RPMI7951 (cell line): ENCODE measurements around the gene MAMDC2. TPM values are rescaled to one million over a fixed set of nuclear protein-coding genes. Genes with fewer than 3 reads are reported as not detected.

Experiments
- DNase-seq: peaks from one replicate; pipeline ENCODE4 v3.0.0-alpha.2; 2012; ENCODE audit warnings: low read depth
- total RNA-seq: library from RNA; depleted of rRNA; stranded (reverse); fragments of >200 nt; shearing (Covaris generic); gene quantifications from 2 replicates; pipeline ENCODE4 v1.2.3, GENCODE V29; 2014

Gene MAMDC2
- total RNA-seq, 1 experiment from 2014 or later, result not detected

GRCh38 chr9:70038171-70038621 lies 5.5 kb upstream of the MAMDC2 start:
- peak; percentile 38 for DNase-seq

- no peak for DNase-seq
These were observed 3.2 kb upstream of the MAMDC2 start for GRCh38 chr9:70040376-70040903.

- no peak for DNase-seq
These were observed 1.0 kb upstream of the MAMDC2 start for GRCh38 chr9:70042461-70043215.

GRCh38 chr9:70043285-70043684 lies 363 bp upstream of the MAMDC2 start:
- no peak for DNase-seq

GRCh38 chr9:70044490-70045307 lies 1.1 kb downstream of the MAMDC2 start:
- DNase-seq, result no peak

GRCh38 chr9:70045452-70045851 lies 1.8 kb downstream of the MAMDC2 start:
- DNase-seq, result no peak

- peak; percentile 33 for DNase-seq
These were observed 2.8 kb downstream of the MAMDC2 start for GRCh38 chr9:70046274-70047070.

GRCh38 chr9:70049236-70049635 lies 5.6 kb downstream of the MAMDC2 start:
- DNase-seq, result peak; percentile 83

GRCh38 chr9:70049672-70050271 lies 6.1 kb downstream of the MAMDC2 start:
- peak; percentile 83 for DNase-seq

GRCh38 chr9:70052768-70053167 lies 9.1 kb downstream of the MAMDC2 start:
- no peak for DNase-seq

GRCh38 chr9:70053864-70054263 lies 10.2 kb downstream of the MAMDC2 start:
- DNase-seq, result peak; percentile 71

GRCh38 chr9:70054521-70054920 lies 10.9 kb downstream of the MAMDC2 start:
- no peak for DNase-seq

GRCh38 chr9:70055406-70056210 lies 12.0 kb downstream of the MAMDC2 start:
- DNase-seq, result no peak

GRCh38 chr9:70056211-70056944 lies 12.7 kb downstream of the MAMDC2 start:
- no peak for DNase-seq

GRCh38 chr9:70058569-70059116 lies 15.0 kb downstream of the MAMDC2 start:
- no peak for DNase-seq

- DNase-seq, result no peak
These were observed 16.7 kb downstream of the MAMDC2 start for GRCh38 chr9:70060148-70060882.

- no peak for DNase-seq
These were observed 17.3 kb downstream of the MAMDC2 start for GRCh38 chr9:70060883-70061507.

- DNase-seq, result peak; percentile 52
These were observed 18.1 kb downstream of the MAMDC2 start for GRCh38 chr9:70061776-70062175.
